Nephron progenitor cell (in vitro differentiated cells): ENCODE data around the gene PODNL1.

Experiments used
- DNase-seq: peaks from one replicate; pipeline ENCODE4 v3.0.0; 2021
- H3K27ac Mint-ChIP-seq: 2 replicates; pipeline ENCODE4 v1.8.0; 2021; ENCODE audit warnings: mild to moderate bottlenecking, moderate library complexity, mixed read lengths
- H3K27me3 Mint-ChIP-seq: 2 replicates; pipeline ENCODE4 v1.8.0; 2021; ENCODE audit warnings: mild to moderate bottlenecking, low read depth, mixed read lengths; ENCODE audit not compliant: poor library complexity
- H3K36me3 Mint-ChIP-seq: 2 replicates; pipeline ENCODE4 v1.8.0; 2021; ENCODE audit warnings: low read depth, mixed read lengths
- H3K4me1 Mint-ChIP-seq: 2 replicates; pipeline ENCODE4 v1.8.0; 2021; ENCODE audit warnings: mixed read lengths
- H3K4me3 Mint-ChIP-seq: 2 replicates; pipeline ENCODE4 v1.8.0; 2021; ENCODE audit warnings: mild to moderate bottlenecking, moderate library complexity, mixed read lengths
- H3K9me3 Mint-ChIP-seq: 2 replicates; pipeline ENCODE4 v1.8.0; 2021; ENCODE audit warnings: mild to moderate bottlenecking, moderate library complexity, mixed read lengths
- CTCF ChIP-seq: fragments of 200-600 bp; sonication (generic); IDR thresholded peaks from 2 replicates; pipeline ENCODE4 v1.5.0; 2021; ENCODE audit warnings: antibody characterized with exemption

The PODNL1 gene

GRCh38 chr19:13938301-13939064 is at the start of gene PODNL1:
TSS of gene PODNL1 (minus strand) at chr19:13938417. CDS start at chr19:13938181, 236 bp downstream.
- no peak for DNase-seq
- Mint-ChIP-seq H3K4me3 (peak within 1 kb of the TSS; percentile 65), H3K4me1 (peaks cover 35% of the 10 kb centered on the region), H3K27ac (peak within 1 kb of the TSS; percentile 26), H3K9me3 (no peaks in the 10 kb centered on the region), H3K36me3 (no peaks in the 10 kb centered on the region), H3K27me3 (peaks cover 34% of the 10 kb centered on the region)
- TF ChIP-seq CTCF, result no peak

- peaks cover 64% of the 10 kb centered on the region for H3K4me1 Mint-ChIP-seq
- TF ChIP-seq CTCF, result no peak
- H3K4me3 Mint-ChIP-seq, result peak overlapping the region; percentile 66
- no peaks in the 10 kb centered on the region for H3K9me3 Mint-ChIP-seq
- H3K27ac Mint-ChIP-seq, result peak overlapping the region; percentile 94
- no peaks in the 10 kb centered on the region for H3K27me3 Mint-ChIP-seq
- H3K36me3 Mint-ChIP-seq, result peaks cover 27% of the 10 kb centered on the region
- DNase-seq, result peak; percentile 49
Observed at GRCh38 chr19:13987101-13987890, 49.1 kb upstream of the PODNL1 start.

- H3K27ac Mint-ChIP-seq, result no peak overlapping the region
- no peak for TF ChIP-seq CTCF
- peaks cover 22% of the 10 kb centered on the region for H3K36me3 Mint-ChIP-seq
- H3K9me3 Mint-ChIP-seq, result no peaks in the 10 kb centered on the region
- no peaks in the 10 kb centered on the region for H3K27me3 Mint-ChIP-seq
- peak; percentile 77 for DNase-seq
- H3K4me3 Mint-ChIP-seq, result peak overlapping the region; percentile 40
- H3K4me1 Mint-ChIP-seq, result peaks cover 69% of the 10 kb centered on the region
Observed at GRCh38 chr19:13986348-13986904, 48.2 kb upstream of the PODNL1 start.

GRCh38 chr19:13985771-13986347 is 47.6 kb upstream of the PODNL1 start:
- peaks cover 17% of the 10 kb centered on the region for H3K36me3 Mint-ChIP-seq
- no peak for TF ChIP-seq CTCF
- H3K27me3 Mint-ChIP-seq, result no peaks in the 10 kb centered on the region
- peak overlapping the region; percentile 24 for H3K4me3 Mint-ChIP-seq
- no peak overlapping the region for H3K27ac Mint-ChIP-seq
- no peak for DNase-seq
- no peaks in the 10 kb centered on the region for H3K9me3 Mint-ChIP-seq
- H3K4me1 Mint-ChIP-seq, result peaks cover 68% of the 10 kb centered on the region

GRCh38 chr19:13984875-13985741 is 46.9 kb upstream of the PODNL1 start:
- no peak overlapping the region for H3K27ac Mint-ChIP-seq
- no peak for DNase-seq

More at GRCh38 chr19:13984875-13985741, 46.9 kb upstream of the PODNL1 start:
- no peaks in the 10 kb centered on the region for H3K9me3 Mint-ChIP-seq
- peaks cover 15% of the 10 kb centered on the region for H3K36me3 Mint-ChIP-seq
- peaks cover 65% of the 10 kb centered on the region for H3K4me1 Mint-ChIP-seq
- no peaks in the 10 kb centered on the region for H3K27me3 Mint-ChIP-seq
- TF ChIP-seq CTCF, result no peak
- H3K4me3 Mint-ChIP-seq, result peak overlapping the region; percentile 24
